Esophagus squamous epithelium (tissue), 4 donors: ENCODE measurements around the gene CLEC2A.

Source experiments
- POLR2A ChIP-seq, 4 donors: fragments of 450-650 bp; IDR thresholded peaks; one replicate each; pipeline ENCODE4 v1.6.1; 2017; ENCODE audit warnings: antibody characterized with exemption in 4 of 4, mild to moderate bottlenecking in 4 of 4, moderate library complexity in 3 of 4
- TF ChIP-seq, protein P1 (sequence below), 6 experiments: fragments of 450-650 bp in 4 of 6; fragments of 200-600 bp in 2 of 6; sonication (generic) in 2 of 6; IDR thresholded peaks; one replicate each; pipeline ENCODE4 v1.5.1; 2016 to 2019; ENCODE audit warnings: antibody characterized with exemption in 6 of 6, mild to moderate bottlenecking in 4 of 6, moderate library complexity in 4 of 6

DNA sequence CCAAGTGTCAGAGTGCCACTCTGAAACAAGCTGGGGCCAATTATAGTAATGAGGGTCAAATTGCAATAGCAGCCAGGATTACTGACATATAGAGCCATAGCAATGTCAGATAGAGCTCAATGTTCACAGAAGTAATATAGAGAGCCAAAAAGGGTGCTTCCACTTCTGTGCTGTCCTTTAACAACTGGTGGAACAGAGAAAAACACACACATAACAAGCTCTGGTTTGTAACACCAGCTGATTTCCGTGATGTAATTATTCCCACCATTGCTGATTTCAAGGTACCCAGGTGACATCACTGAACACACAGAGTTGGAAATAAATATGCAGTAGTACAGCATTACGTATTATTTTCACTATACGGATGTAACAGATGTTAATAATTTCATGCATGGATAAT lies 60.0 kb downstream of the CLEC2A start:
- TF ChIP-seq POLR2A (IDR thresholded peaks at IDR 0.05) = no peak
- TF ChIP-seq, protein P1, sequence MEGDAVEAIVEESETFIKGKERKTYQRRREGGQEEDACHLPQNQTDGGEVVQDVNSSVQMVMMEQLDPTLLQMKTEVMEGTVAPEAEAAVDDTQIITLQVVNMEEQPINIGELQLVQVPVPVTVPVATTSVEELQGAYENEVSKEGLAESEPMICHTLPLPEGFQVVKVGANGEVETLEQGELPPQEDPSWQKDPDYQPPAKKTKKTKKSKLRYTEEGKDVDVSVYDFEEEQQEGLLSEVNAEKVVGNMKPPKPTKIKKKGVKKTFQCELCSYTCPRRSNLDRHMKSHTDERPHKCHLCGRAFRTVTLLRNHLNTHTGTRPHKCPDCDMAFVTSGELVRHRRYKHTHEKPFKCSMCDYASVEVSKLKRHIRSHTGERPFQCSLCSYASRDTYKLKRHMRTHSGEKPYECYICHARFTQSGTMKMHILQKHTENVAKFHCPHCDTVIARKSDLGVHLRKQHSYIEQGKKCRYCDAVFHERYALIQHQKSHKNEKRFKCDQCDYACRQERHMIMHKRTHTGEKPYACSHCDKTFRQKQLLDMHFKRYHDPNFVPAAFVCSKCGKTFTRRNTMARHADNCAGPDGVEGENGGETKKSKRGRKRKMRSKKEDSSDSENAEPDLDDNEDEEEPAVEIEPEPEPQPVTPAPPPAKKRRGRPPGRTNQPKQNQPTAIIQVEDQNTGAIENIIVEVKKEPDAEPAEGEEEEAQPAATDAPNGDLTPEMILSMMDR (IDR thresholded peaks at IDR 0.05) = no peak
